ENCODE results near the gene SDK2. TPM values are rescaled to one million over a fixed set of nuclear protein-coding genes. Genes with fewer than 3 reads are reported as not detected.

SDK2 gene
- total RNA-seq, 1 experiment from 2014 or later, result 0.67 TPM

- peak overlapping the region; percentile 74 for H3K27ac ChIP-seq (ENCODE audit: low read depth, low read length, poor library complexity, severe bottlenecking)
- H3K9me3 ChIP-seq (ENCODE audit: low read depth, low read length, poor library complexity, severe bottlenecking), result no peaks in the 10 kb centered on the region
- H3K4me1 ChIP-seq (ENCODE audit: insufficient read depth, low read length, poor library complexity, severe bottlenecking), result peaks cover 28% of the 10 kb centered on the region
- DNase-seq (ENCODE audit: low spot score), result peak; percentile 88
- no peaks in the 10 kb centered on the region for H3K27me3 ChIP-seq (replicated peaks; ENCODE audit: insufficient read depth, low read depth, low read length, poor library complexity)
- BruUV-seq (replicated peaks), result no TSS peak
- ChIA-PET POLR2A (ENCODE audit: low non-redundant PET) (interaction anchor here (0.5 kb wide), 1 partner anchor 78 kb away, joined by 3 read pairs; no protein-coding TSS in a partner anchor), CTCF (interaction anchor here (0.6 to 1.7 kb wide), 2 partner anchors 31 to 618 kb away, joined by 3 to 6 read pairs; partner anchors contain the start of gene CDC42EP4)
- intact Hi-C loops (cut with micrococcal nuclease; ENCODE audit: unreplicated experiment), result loop anchor here (2.0 kb wide), 1 partner anchor 31 kb away; no protein-coding TSS in a partner anchor
- H3K4me3 ChIP-seq (ENCODE audit: low read depth, low read length, poor library complexity, severe bottlenecking), result no peak overlapping the region
- no peak for TF ChIP-seq CTCF (conservative IDR thresholded peaks at IDR 0.05; ENCODE audit: low read depth, low read length)
- TF ChIP-seq EZH2 (IDR thresholded peaks at IDR 0.05; ENCODE audit: borderline replicate concordance, low read depth, low read length, poor library complexity, severe bottlenecking), result no peak
- H3K36me3 ChIP-seq (ENCODE audit: insufficient read depth, low read length, poor library complexity, severe bottlenecking), result no peaks in the 10 kb centered on the region
Observed at GRCh38 chr17:73342050-73342522, 302.2 kb downstream of the SDK2 start.

GRCh38 chr17:73341350-73342049 lies 302.7 kb downstream of the SDK2 start:
- no peak overlapping the region for H3K4me3 ChIP-seq (ENCODE audit: low read depth, low read length, poor library complexity, severe bottlenecking)
- peaks cover 27% of the 10 kb centered on the region for H3K4me1 ChIP-seq (ENCODE audit: insufficient read depth, low read length, poor library complexity, severe bottlenecking)

DNA sequence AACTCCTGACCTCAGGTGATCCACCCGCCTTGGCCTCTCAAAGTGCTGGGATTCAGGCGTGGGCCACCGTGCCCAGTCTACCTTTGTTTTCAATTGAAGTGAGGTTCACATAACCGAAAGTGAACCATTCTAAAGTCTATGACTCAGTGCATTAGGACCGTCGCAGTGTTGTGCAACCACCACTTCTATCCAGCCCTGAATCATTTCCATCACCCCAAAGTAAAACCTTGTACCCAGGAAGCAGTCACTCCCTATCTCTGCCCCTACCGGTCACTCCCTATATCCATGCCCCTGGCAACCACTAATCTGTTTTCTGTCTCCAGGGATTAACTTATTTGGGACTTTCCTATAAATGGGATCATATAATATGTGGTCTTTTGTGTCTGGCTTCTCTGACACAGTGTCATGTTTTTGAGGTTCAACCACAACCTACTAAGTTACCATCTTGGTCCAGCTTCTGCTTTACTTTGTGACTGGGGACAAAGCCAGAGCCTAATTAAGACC lies 304.1 kb downstream of the SDK2 start:
- Histone ChIP-seq H3K9me3 (ENCODE audit: low read depth, low read length, poor library complexity, severe bottlenecking) (no peaks in the 10 kb centered on the region), H3K4me1 (ENCODE audit: insufficient read depth, low read length, poor library complexity, severe bottlenecking) (peaks cover 27% of the 10 kb centered on the region), H3K4me3 (ENCODE audit: low read depth, low read length, poor library complexity, severe bottlenecking) (no peak overlapping the region), H3K27me3 (replicated peaks; ENCODE audit: insufficient read depth, low read depth, low read length, poor library complexity) (no peaks in the 10 kb centered on the region), H3K36me3 (ENCODE audit: insufficient read depth, low read length, poor library complexity, severe bottlenecking) (no peaks in the 10 kb centered on the region), H3K27ac (ENCODE audit: low read depth, low read length, poor library complexity, severe bottlenecking) (no peak overlapping the region)
- ChIA-PET CTCF (no interaction called here), POLR2A (ENCODE audit: low non-redundant PET) (no interaction called here)
- intact Hi-C loops (cut with micrococcal nuclease; ENCODE audit: unreplicated experiment), result no loop called here
- BruUV-seq (replicated peaks), result no TSS peak
- peak; percentile 67 for DNase-seq (ENCODE audit: low spot score)
- TF ChIP-seq CTCF (conservative IDR thresholded peaks at IDR 0.05; ENCODE audit: low read depth, low read length) (no peak), EZH2 (IDR thresholded peaks at IDR 0.05; ENCODE audit: borderline replicate concordance, low read depth, low read length, poor library complexity, severe bottlenecking) (no peak)

More at GRCh38 chr17:73341350-73342049, 302.7 kb downstream of the SDK2 start:
- no peak for DNase-seq (ENCODE audit: low spot score)
- Histone ChIP-seq H3K9me3 (ENCODE audit: low read depth, low read length, poor library complexity, severe bottlenecking) (no peaks in the 10 kb centered on the region), H3K36me3 (ENCODE audit: insufficient read depth, low read length, poor library complexity, severe bottlenecking) (no peaks in the 10 kb centered on the region), H3K27me3 (replicated peaks; ENCODE audit: insufficient read depth, low read depth, low read length, poor library complexity) (no peaks in the 10 kb centered on the region), H3K27ac (ENCODE audit: low read depth, low read length, poor library complexity, severe bottlenecking) (peak overlapping the region; percentile 74)
- ChIA-PET POLR2A (ENCODE audit: low non-redundant PET) (interaction anchor here (0.5 kb wide), 1 partner anchor 78 kb away, joined by 3 read pairs; no protein-coding TSS in a partner anchor), CTCF (no interaction called here)
- intact Hi-C loops (cut with micrococcal nuclease; ENCODE audit: unreplicated experiment), result loop anchor here (2.0 kb wide), 1 partner anchor 31 kb away; no protein-coding TSS in a partner anchor
- no peak for TF ChIP-seq CTCF (conservative IDR thresholded peaks at IDR 0.05; ENCODE audit: low read depth, low read length)
- no peak for TF ChIP-seq EZH2 (IDR thresholded peaks at IDR 0.05; ENCODE audit: borderline replicate concordance, low read depth, low read length, poor library complexity, severe bottlenecking)
- no TSS peak for BruUV-seq (replicated peaks)
